Naive thymus-derived CD4-positive, alpha-beta T cell (primary cell): ENCODE data around the gene BTRC. TPM values are rescaled to one million over a fixed set of nuclear protein-coding genes. Genes with fewer than 3 reads are reported as not detected.

Source experiments
- ATAC-seq: fragments of 150-1000 bp; cut with Tn5 transposase; 2 replicates; pipeline ENCODE4 v1.10.0; 2021; ENCODE audit warnings: mild to moderate bottlenecking, moderate library complexity
- CTCF ChIA-PET: fragments of 350-600 bp; sonication (Branson Sonifier 250); formaldehyde crosslinking; loops from one replicate; lab custom pipeline; 2021; ENCODE audit warnings: antibody characterized with exemption; lab: Charles Lee
- POLR2A ChIA-PET: fragments of 350-600 bp; sonication (Branson Sonifier 250); formaldehyde crosslinking; loops from one replicate; lab custom pipeline; 2021; ENCODE audit warnings: antibody characterized with exemption, inconsistent platforms; lab: Charles Lee
- DNase-seq, 9 donors: peaks; one replicate each; pipeline versions ENCODE4 v3.0.0 to v3.0.0-alpha.2; 2020 to 2022; ENCODE audit warnings: mixed read lengths in 1 of 9
- H3K27ac ChIP-seq: one replicate; pipeline ENCODE4 v1.7.0; 2013; ENCODE audit warnings: mild to moderate bottlenecking, low read depth, low read length, moderate library complexity
- H3K27me3 ChIP-seq, 2 donors: one replicate each; pipeline ENCODE4 v1.7.0; 2013; ENCODE audit warnings: low read length in 2 of 2, mild to moderate bottlenecking in 2 of 2, moderate library complexity in 2 of 2; ENCODE audit not compliant: control insufficient read depth in 2 of 2, insufficient read depth in 2 of 2
- H3K36me3 ChIP-seq, 3 experiments: 1 replicate in 2 of 3; 2 replicates in 1 of 3; pipeline ENCODE4 v1.7.0; 2013; ENCODE audit warnings: low read length in 3 of 3, mild to moderate bottlenecking in 3 of 3, moderate library complexity in 1 of 3; ENCODE audit not compliant: insufficient read depth in 3 of 3, control insufficient read depth in 2 of 3
- H3K4me1 ChIP-seq, 2 donors: one replicate each; pipeline ENCODE4 v1.7.0; 2013; ENCODE audit warnings: low read length in 2 of 2, mild to moderate bottlenecking in 2 of 2, moderate library complexity in 1 of 2; ENCODE audit not compliant: control insufficient read depth in 2 of 2, insufficient read depth in 2 of 2
- H3K4me3 ChIP-seq: 2 replicates; pipeline ENCODE4 v1.7.0; 2013; ENCODE audit warnings: mild to moderate bottlenecking, low read length
- H3K9me3 ChIP-seq, 3 experiments: 1 replicate in 2 of 3; 2 replicates in 1 of 3; pipeline ENCODE4 v1.7.0; 2013; ENCODE audit warnings: low read length in 3 of 3; ENCODE audit not compliant: control insufficient read depth in 2 of 3
- H3K27ac Mint-ChIP-seq, 9 donors: one replicate each; pipeline ENCODE4 v1.8.0; 2020 to 2022; ENCODE audit warnings: mixed read lengths in 9 of 9, mild to moderate bottlenecking in 8 of 9, moderate library complexity in 5 of 9, inconsistent platforms in 2 of 9
- H3K27me3 Mint-ChIP-seq, 5 donors: one replicate each; pipeline ENCODE4 v1.8.0; 2021 to 2022; ENCODE audit warnings: mixed read lengths in 5 of 5, mild to moderate bottlenecking in 1 of 5
- H3K36me3 Mint-ChIP-seq, 5 donors: one replicate each; pipeline ENCODE4 v1.8.0; 2020 to 2022; ENCODE audit warnings: mixed read lengths in 5 of 5, mild to moderate bottlenecking in 3 of 5, inconsistent platforms in 1 of 5
- H3K4me1 Mint-ChIP-seq, 7 donors: one replicate each; pipeline ENCODE4 v1.8.0; 2020 to 2022; ENCODE audit warnings: mixed read lengths in 7 of 7, mild to moderate bottlenecking in 3 of 7, inconsistent platforms in 1 of 7
- H3K4me3 Mint-ChIP-seq, 10 donors: one replicate each; pipeline ENCODE4 v1.8.0; 2020 to 2022; ENCODE audit warnings: mild to moderate bottlenecking in 10 of 10, mixed read lengths in 10 of 10, moderate library complexity in 6 of 10, inconsistent platforms in 2 of 10
- H3K9me3 Mint-ChIP-seq, 11 donors: one replicate each; pipeline ENCODE4 v1.8.0; 2020 to 2022; ENCODE audit warnings: mixed read lengths in 11 of 11, mild to moderate bottlenecking in 4 of 11, inconsistent platforms in 1 of 11, moderate library complexity in 1 of 11
- intact Hi-C, 2 donors: fragments of 100-400 bp; cut with micrococcal nuclease; formaldehyde crosslinking; loops; one replicate each; pipeline ENCODE4 v1.15.1; 2023
- polyA plus RNA-seq, 2 donors: library from polyadenylated mRNA; unstranded; fragments of 300-500 nt; fragmentation: Illumina TruSeq; gene quantifications; one replicate each; pipeline ENCODE4 v1.2.3, GENCODE V29; 2021
- total RNA-seq, 6 experiments: library from RNA in 5 of 6; stranded (reverse) in 5 of 6; gene quantifications; 1 replicate in 5 of 6; 2 replicates in 1 of 6; pipeline ENCODE4 v1.2.3 and lab custom pipeline; 2021 to 2026

Gene BTRC
- total and polyA plus RNA-seq, 7 experiments from 2014 or later, result 12.8 to 26.1 (median 16.8) TPM

DNA sequence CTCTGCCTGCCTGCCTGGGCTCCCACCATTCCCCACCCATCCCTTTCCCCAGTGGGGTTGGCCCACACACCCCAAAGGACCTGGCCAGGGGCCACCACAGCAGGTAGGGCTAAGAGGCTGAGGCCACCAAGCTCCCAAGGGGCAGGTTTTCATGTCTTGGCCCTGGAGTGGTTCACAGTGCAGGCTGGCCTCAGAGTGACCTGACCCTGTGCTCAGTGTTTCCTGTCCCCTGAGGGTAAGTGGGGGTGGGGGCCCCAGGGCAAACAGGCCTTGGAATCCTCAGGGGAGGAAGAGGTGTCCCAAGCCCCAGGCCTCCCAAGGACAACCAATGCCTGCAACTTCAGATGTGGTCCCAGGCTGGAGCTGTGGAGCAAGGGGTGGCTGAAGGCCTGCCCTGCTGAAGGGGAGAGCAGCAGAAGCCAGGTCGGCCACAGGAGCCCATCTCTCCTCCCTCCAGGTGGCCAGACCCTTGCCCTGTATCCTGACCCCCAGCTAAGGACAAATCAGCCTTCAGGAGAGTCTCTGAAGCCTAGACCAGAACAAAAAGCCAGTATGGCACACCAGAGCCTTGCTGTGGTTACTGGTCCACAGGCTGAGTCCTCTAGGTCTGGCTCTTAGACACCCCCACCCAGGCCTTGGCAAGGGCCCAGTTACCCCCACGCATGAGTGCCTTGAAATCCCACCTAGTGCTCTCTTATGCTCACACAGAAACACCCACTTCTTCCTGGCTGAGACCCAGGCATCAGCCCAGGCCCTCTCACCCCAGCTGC, 206.5 kb downstream of the BTRC start:
- CTCF ChIA-PET, result interaction anchor here (0.6 to 1.0 kb wide), 2 partner anchors 10 to 519 kb away, joined by 3 read pairs; no protein-coding TSS in a partner anchor
- H3K4me1 Mint-ChIP-seq, result peaks cover 7 to 25% (median 22%) of the 10 kb centered on the region in 7 donors
- H3K9me3 ChIP-seq, result no peaks in the 10 kb centered on the region
- peaks cover 9 to 10% of the 10 kb centered on the region in 2 donors for H3K4me1 ChIP-seq
- no peak overlapping the region for H3K27ac ChIP-seq
- DNase-seq, result no peak
- H3K9me3 Mint-ChIP-seq, result no peaks in the 10 kb centered on the region
- no peak for ATAC-seq
- no peaks in the 10 kb centered on the region for H3K36me3 ChIP-seq
- no peak overlapping the region for H3K4me3 ChIP-seq
- peaks cover 0 to 11% (median 0%) of the 10 kb centered on the region in 5 donors for H3K36me3 Mint-ChIP-seq
- POLR2A ChIA-PET, result no interaction called here
- no peak overlapping the region for H3K27ac Mint-ChIP-seq
- H3K4me3 Mint-ChIP-seq, result no peak overlapping the region
- peaks cover 8 to 26% (median 14%) of the 10 kb centered on the region in 5 donors for H3K27me3 Mint-ChIP-seq
- no peaks in the 10 kb centered on the region for H3K27me3 ChIP-seq
- intact Hi-C loops, result no loop called here

DNA sequence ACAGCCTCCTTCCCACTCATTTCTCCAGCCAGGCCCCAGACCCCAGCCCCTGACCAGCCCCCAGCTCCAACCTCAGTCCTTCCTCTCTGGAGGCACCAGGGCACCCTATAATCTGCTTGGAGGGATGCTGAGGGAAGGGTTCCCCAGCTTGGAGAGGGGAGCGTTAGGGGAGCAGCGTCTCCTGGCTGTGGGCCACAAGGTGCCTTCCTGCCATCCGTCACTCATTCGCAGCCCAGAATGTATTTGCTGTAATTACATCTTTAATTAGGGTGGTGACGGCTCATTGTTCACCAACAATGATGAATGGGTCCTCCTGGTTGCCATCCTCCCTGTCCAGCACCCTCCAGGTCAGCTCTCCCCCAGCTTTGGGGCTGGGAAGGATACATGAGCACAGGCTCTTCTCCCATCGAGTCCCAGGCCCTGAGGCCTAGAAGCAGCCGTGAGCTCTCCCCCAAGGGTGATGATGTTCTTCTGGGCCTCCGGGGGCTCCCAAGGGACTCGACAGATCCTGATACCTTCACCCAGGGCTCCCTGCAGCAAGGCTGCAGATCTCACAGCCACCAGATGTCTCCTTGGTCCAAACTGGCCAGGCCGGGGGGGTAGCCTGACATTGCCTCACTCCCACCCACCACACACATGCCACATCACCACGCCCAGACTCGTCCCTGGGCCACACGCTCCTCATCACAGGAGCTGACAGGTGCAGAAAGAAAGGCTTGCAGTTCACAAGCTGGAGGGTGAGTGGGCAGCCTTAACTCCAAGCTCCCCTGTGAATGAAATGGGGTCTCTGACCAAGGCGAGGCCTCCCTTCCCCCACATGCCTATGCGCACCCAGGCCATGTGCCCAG, 207.3 kb downstream of the BTRC start:
- H3K9me3 Mint-ChIP-seq, result no peaks in the 10 kb centered on the region
- H3K9me3 ChIP-seq, result no peaks in the 10 kb centered on the region
- intact Hi-C loops, result no loop called here
- ATAC-seq (no peak), DNase-seq (no peak)
- CTCF ChIA-PET, result interaction anchor here (1.0 kb wide), 1 partner anchor 10 kb away, joined by 3 read pairs; no protein-coding TSS in a partner anchor
- H3K27me3 ChIP-seq, result no peaks in the 10 kb centered on the region
- H3K27me3 Mint-ChIP-seq, result peaks cover 14 to 34% (median 22%) of the 10 kb centered on the region in 5 donors
- H3K4me1 ChIP-seq, result peaks cover 9 to 10% of the 10 kb centered on the region in 2 donors
- POLR2A ChIA-PET, result no interaction called here
- H3K27ac ChIP-seq, result no peak overlapping the region
- no peak overlapping the region for H3K4me3 Mint-ChIP-seq
- peaks cover 0 to 9% (median 0%) of the 10 kb centered on the region in 5 donors for H3K36me3 Mint-ChIP-seq
- no peak overlapping the region for H3K27ac Mint-ChIP-seq
- no peak overlapping the region for H3K4me3 ChIP-seq
- no peaks in the 10 kb centered on the region for H3K36me3 ChIP-seq
- peaks cover 7 to 26% (median 23%) of the 10 kb centered on the region in 7 donors for H3K4me1 Mint-ChIP-seq

- H3K9me3 Mint-ChIP-seq, result peaks cover 0 to 2% (median 0%) of the 10 kb centered on the region in 11 donors
- ChIA-PET CTCF (no interaction called here), POLR2A (no interaction called here)
- H3K4me3 ChIP-seq, result no peak overlapping the region
- H3K27me3 ChIP-seq, result peaks cover 0 to 7% of the 10 kb centered on the region in 2 donors
- peak overlapping the region in 1 of 9 donors; percentile 21 for H3K27ac Mint-ChIP-seq
- H3K36me3 Mint-ChIP-seq, result peaks cover 0 to 5% (median 0%) of the 10 kb centered on the region in 5 donors
- intact Hi-C loops, result no loop called here
- H3K36me3 ChIP-seq, result no peaks in the 10 kb centered on the region
- ATAC-seq (no peak), DNase-seq (peak in 1 of 9 donors; percentile 17)
- H3K9me3 ChIP-seq, result no peaks in the 10 kb centered on the region
- peaks cover 7 to 33% (median 23%) of the 10 kb centered on the region in 7 donors for H3K4me1 Mint-ChIP-seq
- no peak overlapping the region for H3K4me3 Mint-ChIP-seq
- peaks cover 21 to 41% (median 30%) of the 10 kb centered on the region in 5 donors for H3K27me3 Mint-ChIP-seq
- H3K4me1 ChIP-seq, result peaks cover 9 to 10% of the 10 kb centered on the region in 2 donors
- no peak overlapping the region for H3K27ac ChIP-seq
Measured at GRCh38 chr10:101562231-101562630, 208.3 kb downstream of the BTRC start.

- Histone ChIP-seq H3K9me3 (no peaks in the 10 kb centered on the region), H3K27ac (no peak overlapping the region), H3K27me3 (peaks cover 0 to 10% of the 10 kb centered on the region in 2 donors), H3K36me3 (no peaks in the 10 kb centered on the region), H3K4me1 (peaks cover 6% of the 10 kb centered on the region in 2 donors), H3K4me3 (no peak overlapping the region)
- POLR2A ChIA-PET, result no interaction called here
- no peak overlapping the region for H3K27ac Mint-ChIP-seq
- intact Hi-C loops, result no loop called here
- H3K4me3 Mint-ChIP-seq, result no peak overlapping the region
- peaks cover 7 to 31% (median 18%) of the 10 kb centered on the region in 7 donors for H3K4me1 Mint-ChIP-seq
- ATAC-seq, result no peak
- peak in 2 of 9 donors; percentile 1 to 9 for DNase-seq
- peaks cover 0 to 4% (median 0%) of the 10 kb centered on the region in 5 donors for H3K36me3 Mint-ChIP-seq
- H3K27me3 Mint-ChIP-seq, result peaks cover 28 to 49% (median 37%) of the 10 kb centered on the region in 5 donors
- CTCF ChIA-PET, result no interaction called here
- peaks cover 0 to 2% (median 0%) of the 10 kb centered on the region in 11 donors for H3K9me3 Mint-ChIP-seq
Measured at GRCh38 chr10:101563007-101563406, 209.0 kb downstream of the BTRC start.

- CTCF ChIA-PET, result no interaction called here
- Histone ChIP-seq H3K4me1 (peaks cover under 1% of the 10 kb centered on the region in 2 donors), H3K27ac (no peak overlapping the region), H3K9me3 (no peaks in the 10 kb centered on the region), H3K4me3 (no peak overlapping the region), H3K27me3 (peaks cover 0 to 10% of the 10 kb centered on the region in 2 donors), H3K36me3 (no peaks in the 10 kb centered on the region)
- POLR2A ChIA-PET, result no interaction called here
- Mint-ChIP-seq H3K36me3 (peaks cover 0 to 4% (median 0%) of the 10 kb centered on the region in 5 donors), H3K4me3 (no peak overlapping the region), H3K9me3 (peaks cover 0 to 2% (median 0%) of the 10 kb centered on the region in 11 donors), H3K27ac (no peak overlapping the region), H3K4me1 (peaks cover 4 to 26% (median 13%) of the 10 kb centered on the region in 7 donors), H3K27me3 (peaks cover 33 to 54% (median 42%) of the 10 kb centered on the region in 5 donors)
- intact Hi-C loops, result no loop called here
- ATAC-seq (no peak), DNase-seq (peak in 2 of 9 donors; percentile 1 to 17)
Measured at GRCh38 chr10:101563497-101564040, 209.6 kb downstream of the BTRC start.

- POLR2A ChIA-PET, result no interaction called here
- Histone ChIP-seq H3K4me3 (no peak overlapping the region), H3K4me1 (peaks cover 0 to 5% of the 10 kb centered on the region in 2 donors), H3K36me3 (no peaks in the 10 kb centered on the region), H3K27me3 (peaks cover 0 to 10% of the 10 kb centered on the region in 2 donors), H3K9me3 (no peaks in the 10 kb centered on the region), H3K27ac (no peak overlapping the region)
- no peak overlapping the region for H3K27ac Mint-ChIP-seq
- peaks cover 0 to 2% (median 0%) of the 10 kb centered on the region in 11 donors for H3K9me3 Mint-ChIP-seq
- CTCF ChIA-PET, result no interaction called here
- H3K36me3 Mint-ChIP-seq, result peaks cover 0 to 4% (median 0%) of the 10 kb centered on the region in 5 donors
- peaks cover 3 to 22% (median 10%) of the 10 kb centered on the region in 7 donors for H3K4me1 Mint-ChIP-seq
- intact Hi-C loops, result no loop called here
- DNase-seq (peak in 2 of 9 donors; percentile 3 to 19), ATAC-seq (no peak)
- H3K4me3 Mint-ChIP-seq, result no peak overlapping the region
- H3K27me3 Mint-ChIP-seq, result peaks cover 35 to 64% (median 52%) of the 10 kb centered on the region in 5 donors
Measured at GRCh38 chr10:101564490-101564991, 210.6 kb downstream of the BTRC start.
